Uterus (tissue), 2 donors: ENCODE measurements around the gene GABRR1.

ENCODE experiments used
- POLR2A ChIP-seq, 2 donors: fragments of 450-650 bp; IDR thresholded peaks; one replicate each; pipeline ENCODE4 v1.6.1; 2016; ENCODE audit warnings: antibody characterized with exemption in 2 of 2, mild to moderate bottlenecking in 1 of 2, moderate library complexity in 1 of 2
- TF ChIP-seq, protein P1 (sequence below), 4 experiments: fragments of 200-600 bp in 2 of 4; fragments of 450-650 bp in 2 of 4; sonication (generic) in 2 of 4; IDR thresholded peaks; one replicate each; pipeline ENCODE4 v1.5.1; 2016 to 2019; ENCODE audit warnings: antibody characterized with exemption in 4 of 4, mild to moderate bottlenecking in 2 of 4, moderate library complexity in 1 of 4

DNA sequence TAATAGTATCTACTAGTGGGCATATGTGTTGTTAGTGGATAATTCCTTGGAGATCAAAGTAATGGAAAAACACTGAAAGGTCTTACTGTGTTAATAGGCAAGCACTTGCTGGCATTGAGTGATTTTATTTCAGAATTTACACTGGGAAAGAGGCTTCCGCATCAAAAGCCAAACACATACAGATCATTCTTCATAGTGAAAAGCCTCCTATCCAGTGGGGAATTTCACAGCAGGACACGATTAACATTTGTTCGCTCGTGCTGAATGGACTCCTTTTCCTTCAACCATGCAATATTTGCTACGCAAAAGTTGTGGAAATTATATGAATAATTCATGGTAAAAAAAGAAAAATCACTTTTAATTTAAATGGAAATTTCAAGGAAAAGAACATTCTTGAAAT lies 26.4 kb downstream of the GABRR1 start:
- TF ChIP-seq, protein P1, sequence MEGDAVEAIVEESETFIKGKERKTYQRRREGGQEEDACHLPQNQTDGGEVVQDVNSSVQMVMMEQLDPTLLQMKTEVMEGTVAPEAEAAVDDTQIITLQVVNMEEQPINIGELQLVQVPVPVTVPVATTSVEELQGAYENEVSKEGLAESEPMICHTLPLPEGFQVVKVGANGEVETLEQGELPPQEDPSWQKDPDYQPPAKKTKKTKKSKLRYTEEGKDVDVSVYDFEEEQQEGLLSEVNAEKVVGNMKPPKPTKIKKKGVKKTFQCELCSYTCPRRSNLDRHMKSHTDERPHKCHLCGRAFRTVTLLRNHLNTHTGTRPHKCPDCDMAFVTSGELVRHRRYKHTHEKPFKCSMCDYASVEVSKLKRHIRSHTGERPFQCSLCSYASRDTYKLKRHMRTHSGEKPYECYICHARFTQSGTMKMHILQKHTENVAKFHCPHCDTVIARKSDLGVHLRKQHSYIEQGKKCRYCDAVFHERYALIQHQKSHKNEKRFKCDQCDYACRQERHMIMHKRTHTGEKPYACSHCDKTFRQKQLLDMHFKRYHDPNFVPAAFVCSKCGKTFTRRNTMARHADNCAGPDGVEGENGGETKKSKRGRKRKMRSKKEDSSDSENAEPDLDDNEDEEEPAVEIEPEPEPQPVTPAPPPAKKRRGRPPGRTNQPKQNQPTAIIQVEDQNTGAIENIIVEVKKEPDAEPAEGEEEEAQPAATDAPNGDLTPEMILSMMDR (IDR thresholded peaks at IDR 0.05): no peak
- no peak for TF ChIP-seq POLR2A (IDR thresholded peaks at IDR 0.05)
